ENCODE results near the gene S100G. TPM values are rescaled to one million over a fixed set of nuclear protein-coding genes. Genes with fewer than 3 reads are reported as not detected.

The S100G gene
- total and polyA plus RNA-seq, 7 donors = not detected

DNA sequence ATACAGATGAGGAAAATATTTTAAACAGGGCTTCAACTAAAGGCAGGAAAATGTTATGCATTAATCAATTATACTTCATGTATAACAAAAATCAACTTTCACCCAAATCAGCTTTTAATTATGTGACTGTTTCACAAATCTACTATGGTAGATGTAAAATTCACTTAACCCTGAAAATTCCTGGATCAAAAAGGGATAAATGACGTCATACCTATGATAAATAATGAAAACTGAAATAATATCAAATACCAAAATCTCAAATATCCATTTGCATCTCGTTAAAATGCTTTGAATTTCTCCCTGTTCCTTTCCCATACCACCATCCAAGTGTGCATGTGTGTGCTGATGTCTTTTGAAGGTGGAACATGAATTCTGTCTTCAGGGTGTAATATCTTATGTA is 11.5 kb downstream of the S100G start:
- H3K4me1 ChIP-seq = no peaks in the 10 kb centered on the region
- H3K9me3 ChIP-seq = no peaks in the 10 kb centered on the region
- no peak overlapping the region for H3K27ac ChIP-seq
- WGBS, 2 donors = 90 to 91% methylated on average over 2 of the region's 2 CpGs
- intact Hi-C loops (cut with DNase I) = no loop called here
- no peaks in the 10 kb centered on the region for H3K36me3 ChIP-seq
- DNase-seq = no peak
- no peak overlapping the region for H3K4me3 ChIP-seq
- TF ChIP-seq, protein P1, sequence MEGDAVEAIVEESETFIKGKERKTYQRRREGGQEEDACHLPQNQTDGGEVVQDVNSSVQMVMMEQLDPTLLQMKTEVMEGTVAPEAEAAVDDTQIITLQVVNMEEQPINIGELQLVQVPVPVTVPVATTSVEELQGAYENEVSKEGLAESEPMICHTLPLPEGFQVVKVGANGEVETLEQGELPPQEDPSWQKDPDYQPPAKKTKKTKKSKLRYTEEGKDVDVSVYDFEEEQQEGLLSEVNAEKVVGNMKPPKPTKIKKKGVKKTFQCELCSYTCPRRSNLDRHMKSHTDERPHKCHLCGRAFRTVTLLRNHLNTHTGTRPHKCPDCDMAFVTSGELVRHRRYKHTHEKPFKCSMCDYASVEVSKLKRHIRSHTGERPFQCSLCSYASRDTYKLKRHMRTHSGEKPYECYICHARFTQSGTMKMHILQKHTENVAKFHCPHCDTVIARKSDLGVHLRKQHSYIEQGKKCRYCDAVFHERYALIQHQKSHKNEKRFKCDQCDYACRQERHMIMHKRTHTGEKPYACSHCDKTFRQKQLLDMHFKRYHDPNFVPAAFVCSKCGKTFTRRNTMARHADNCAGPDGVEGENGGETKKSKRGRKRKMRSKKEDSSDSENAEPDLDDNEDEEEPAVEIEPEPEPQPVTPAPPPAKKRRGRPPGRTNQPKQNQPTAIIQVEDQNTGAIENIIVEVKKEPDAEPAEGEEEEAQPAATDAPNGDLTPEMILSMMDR (IDR thresholded peaks at IDR 0.05) = no peak
- TF ChIP-seq POLR2AphosphoS5 (IDR thresholded peaks at IDR 0.05) = no peak
- no peak for TF ChIP-seq EP300 (IDR thresholded peaks at IDR 0.05)
- no peak for TF ChIP-seq POLR2A (IDR thresholded peaks at IDR 0.05)
- H3K27me3 ChIP-seq = peaks cover 0 to 3% (median 0%) of the 10 kb centered on the region in 3 donors

DNA sequence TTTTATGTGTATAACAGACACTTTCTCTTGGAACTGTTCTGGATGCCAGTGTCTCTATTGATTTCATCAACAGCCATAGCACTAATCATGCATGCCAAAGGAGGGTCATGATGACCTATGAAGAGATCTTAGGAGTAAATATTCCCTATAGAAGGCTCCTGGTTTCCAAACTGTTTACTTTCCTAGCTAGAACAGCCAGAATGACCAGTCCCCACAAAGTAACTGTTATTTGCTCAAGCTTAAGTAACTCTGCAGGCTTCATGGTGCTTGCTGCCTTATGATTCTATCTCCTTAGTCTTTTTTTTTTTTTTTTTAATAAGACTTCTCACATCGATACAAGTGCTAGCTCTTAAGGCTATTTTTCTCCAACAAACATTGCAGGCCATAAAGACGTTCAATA is 12.4 kb downstream of the S100G start:
- Histone ChIP-seq H3K9me3 (no peaks in the 10 kb centered on the region), H3K4me3 (no peak overlapping the region), H3K36me3 (no peaks in the 10 kb centered on the region), H3K27me3 (peaks cover 0 to under 1% (median 0%) of the 10 kb centered on the region in 3 donors), H3K4me1 (no peaks in the 10 kb centered on the region), H3K27ac (no peak overlapping the region)
- intact Hi-C loops (cut with DNase I) = no loop called here
- 17 to 67% methylated on average over 2 of the region's 2 CpGs for WGBS, 2 donors
- TF ChIP-seq, protein P1 (IDR thresholded peaks at IDR 0.05) = no peak
- TF ChIP-seq EP300 (IDR thresholded peaks at IDR 0.05) (no peak), POLR2A (IDR thresholded peaks at IDR 0.05) (no peak), POLR2AphosphoS5 (IDR thresholded peaks at IDR 0.05) (no peak)
- no peak for DNase-seq

DNA sequence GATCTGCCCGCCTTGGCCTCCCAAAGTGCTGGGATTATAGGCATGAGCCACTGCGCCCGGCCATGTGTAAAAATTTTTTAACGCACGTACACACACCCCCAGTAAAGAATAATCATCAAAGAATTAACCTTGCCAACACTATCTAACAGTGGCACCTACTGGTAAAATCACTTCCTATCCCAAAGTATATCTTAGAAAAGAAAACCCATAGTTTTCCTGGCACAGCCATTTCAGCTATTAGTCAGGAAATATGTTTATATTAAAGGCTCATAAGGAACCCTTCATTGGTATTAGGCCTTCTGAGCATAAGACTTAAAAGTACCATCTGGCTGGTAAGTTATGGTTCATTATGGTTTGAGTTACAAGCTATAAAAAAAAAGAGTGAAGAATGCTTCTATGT is 14.1 kb downstream of the S100G start:
- DNase-seq = no peak
- Histone ChIP-seq H3K4me1 (no peaks in the 10 kb centered on the region), H3K27me3 (peaks cover 0 to 4% (median 0%) of the 10 kb centered on the region in 3 donors), H3K4me3 (no peak overlapping the region), H3K36me3 (no peaks in the 10 kb centered on the region), H3K27ac (no peak overlapping the region), H3K9me3 (no peaks in the 10 kb centered on the region)
- intact Hi-C loops (cut with DNase I) = no loop called here
- no peak for TF ChIP-seq POLR2A (IDR thresholded peaks at IDR 0.05)
- TF ChIP-seq EP300 (IDR thresholded peaks at IDR 0.05) = no peak
- TF ChIP-seq POLR2AphosphoS5 (IDR thresholded peaks at IDR 0.05) = no peak
- TF ChIP-seq, protein P1 (IDR thresholded peaks at IDR 0.05) = no peak
- WGBS, 2 donors = 92 to 93% methylated on average over 5 of the region's 5 CpGs

DNA sequence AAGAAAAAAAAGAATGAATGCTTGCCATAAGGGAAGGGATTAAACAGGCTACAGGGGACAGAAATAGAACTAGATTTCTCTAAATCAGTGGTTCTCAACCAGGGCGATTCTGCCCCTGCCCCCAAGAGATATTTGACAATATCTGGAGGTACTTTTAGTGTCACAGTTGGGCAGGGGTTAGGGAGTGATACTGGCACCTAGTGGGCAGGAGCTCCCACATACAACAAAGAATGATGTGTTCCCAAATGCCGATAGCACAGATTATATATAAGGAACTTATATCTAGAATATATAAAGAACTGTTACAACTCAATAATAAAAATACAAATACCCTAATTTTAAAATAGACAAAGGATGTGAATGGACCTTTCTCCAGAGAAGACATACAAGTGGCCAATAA is 14.7 kb downstream of the S100G start:
- H3K27ac ChIP-seq = no peak overlapping the region
- DNase-seq = no peak
- no peaks in the 10 kb centered on the region for H3K4me1 ChIP-seq
- H3K27me3 ChIP-seq = peaks cover 0 to 4% (median 0%) of the 10 kb centered on the region in 3 donors
- intact Hi-C loops (cut with DNase I) = no loop called here
- H3K4me3 ChIP-seq = no peak overlapping the region
- TF ChIP-seq, protein P1 (IDR thresholded peaks at IDR 0.05) = no peak
- TF ChIP-seq EP300 (IDR thresholded peaks at IDR 0.05) (no peak), POLR2A (IDR thresholded peaks at IDR 0.05) (no peak), POLR2AphosphoS5 (IDR thresholded peaks at IDR 0.05) (no peak)
- H3K36me3 ChIP-seq = no peaks in the 10 kb centered on the region
- no peaks in the 10 kb centered on the region for H3K9me3 ChIP-seq
- WGBS, 2 donors = 88 to 91% methylated on average over 2 of the region's 2 CpGs

DNA sequence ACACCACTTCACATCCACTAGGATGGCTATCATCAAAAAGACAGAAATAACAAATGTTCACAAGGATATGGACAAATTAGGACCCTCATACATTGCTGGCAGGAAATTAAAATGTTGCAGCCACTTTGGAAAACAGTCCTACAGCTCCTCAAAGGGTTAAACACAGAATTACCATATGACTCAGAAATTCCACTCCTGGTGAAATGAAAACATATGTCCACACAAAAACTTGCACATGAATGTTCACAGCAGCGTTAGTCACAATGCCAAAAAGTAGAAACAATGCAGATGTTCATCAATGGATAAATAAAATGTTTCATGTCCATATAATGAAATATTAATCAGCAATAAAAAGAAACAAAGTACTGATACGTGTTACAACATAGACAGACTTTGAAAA is 15.1 kb downstream of the S100G start:
- TF ChIP-seq POLR2A (IDR thresholded peaks at IDR 0.05) (no peak), POLR2AphosphoS5 (IDR thresholded peaks at IDR 0.05) (no peak), EP300 (IDR thresholded peaks at IDR 0.05) (no peak)
- TF ChIP-seq, protein P1 (IDR thresholded peaks at IDR 0.05) = no peak
- Histone ChIP-seq H3K27ac (no peak overlapping the region), H3K4me1 (no peaks in the 10 kb centered on the region), H3K9me3 (no peaks in the 10 kb centered on the region), H3K4me3 (no peak overlapping the region), H3K36me3 (no peaks in the 10 kb centered on the region), H3K27me3 (peaks cover 0 to 4% (median 0%) of the 10 kb centered on the region in 3 donors)
- 64 to 71% methylated on average over 2 of the region's 2 CpGs for WGBS, 2 donors
- no peak for DNase-seq
- intact Hi-C loops (cut with DNase I) = no loop called here

Data from sigmoid colon (tissue), 7 donors.